ENCODE results near the gene TMEM150B.

The TMEM150B gene

GRCh38 chr19:55309448-55309847 lies 15.7 kb downstream of the TMEM150B start:
- H3K27me3 ChIP-seq (ENCODE audit: insufficient read depth, low read length), result no peaks in the 10 kb centered on the region
- no peaks in the 10 kb centered on the region for H3K4me1 ChIP-seq (ENCODE audit: insufficient read depth, low read length)
- H3K9me3 ChIP-seq (ENCODE audit: insufficient read depth, low read depth, low read length), result no peaks in the 10 kb centered on the region
- H3K27ac ChIP-seq (ENCODE audit: low read length), result no peak overlapping the region
- peaks cover 47% of the 10 kb centered on the region for H3K36me3 ChIP-seq (ENCODE audit: insufficient read depth, low read depth, low read length)
- H3K9ac ChIP-seq (ENCODE audit: low read depth, low read length), result no peak overlapping the region
- no peak overlapping the region for H3K4me3 ChIP-seq (ENCODE audit: low read length)

GRCh38 chr19:55308281-55308680 lies 16.9 kb downstream of the TMEM150B start:
- Histone ChIP-seq H3K9ac (ENCODE audit: low read depth, low read length) (no peak overlapping the region), H3K4me3 (ENCODE audit: low read length) (no peak overlapping the region), H3K27ac (ENCODE audit: low read length) (no peak overlapping the region)

GRCh38 chr19:55306712-55307111 lies 18.4 kb downstream of the TMEM150B start:
- Histone ChIP-seq H3K27ac (ENCODE audit: low read length) (no peak overlapping the region), H3K4me1 (ENCODE audit: insufficient read depth, low read length) (no peaks in the 10 kb centered on the region), H3K9me3 (ENCODE audit: insufficient read depth, low read depth, low read length) (no peaks in the 10 kb centered on the region), H3K9ac (ENCODE audit: low read depth, low read length) (no peak overlapping the region), H3K36me3 (ENCODE audit: insufficient read depth, low read depth, low read length) (peaks cover 66% of the 10 kb centered on the region), H3K27me3 (ENCODE audit: insufficient read depth, low read length) (no peaks in the 10 kb centered on the region), H3K4me3 (ENCODE audit: low read length) (no peak overlapping the region)

More at GRCh38 chr19:55308281-55308680, 16.9 kb downstream of the TMEM150B start:
- no peaks in the 10 kb centered on the region for H3K9me3 ChIP-seq (ENCODE audit: insufficient read depth, low read depth, low read length)
- no peaks in the 10 kb centered on the region for H3K27me3 ChIP-seq (ENCODE audit: insufficient read depth, low read length)
- H3K4me1 ChIP-seq (ENCODE audit: insufficient read depth, low read length), result no peaks in the 10 kb centered on the region
- peaks cover 57% of the 10 kb centered on the region for H3K36me3 ChIP-seq (ENCODE audit: insufficient read depth, low read depth, low read length)

GRCh38 chr19:55305983-55306562 lies 19.1 kb downstream of the TMEM150B start:
- H3K4me3 ChIP-seq (ENCODE audit: low read length), result no peak overlapping the region
- H3K9me3 ChIP-seq (ENCODE audit: insufficient read depth, low read depth, low read length), result no peaks in the 10 kb centered on the region
- H3K4me1 ChIP-seq (ENCODE audit: insufficient read depth, low read length), result peaks cover 4% of the 10 kb centered on the region; the same call in 1 of the 2 replicates
- no peaks in the 10 kb centered on the region for H3K27me3 ChIP-seq (ENCODE audit: insufficient read depth, low read length)
- no peak overlapping the region for H3K9ac ChIP-seq (ENCODE audit: low read depth, low read length)
- H3K27ac ChIP-seq (ENCODE audit: low read length), result no peak overlapping the region
- H3K36me3 ChIP-seq (ENCODE audit: insufficient read depth, low read depth, low read length), result peaks cover 66% of the 10 kb centered on the region

- H3K27ac ChIP-seq (ENCODE audit: low read length), result no peak overlapping the region
- H3K4me1 ChIP-seq (ENCODE audit: insufficient read depth, low read length), result peaks cover 4% of the 10 kb centered on the region; the same call in 1 of the 2 replicates
- no peaks in the 10 kb centered on the region for H3K9me3 ChIP-seq (ENCODE audit: insufficient read depth, low read depth, low read length)
- H3K9ac ChIP-seq (ENCODE audit: low read depth, low read length), result no peak overlapping the region
- peaks cover 64% of the 10 kb centered on the region for H3K36me3 ChIP-seq (ENCODE audit: insufficient read depth, low read depth, low read length)
- H3K27me3 ChIP-seq (ENCODE audit: insufficient read depth, low read length), result no peaks in the 10 kb centered on the region
- no peak overlapping the region for H3K4me3 ChIP-seq (ENCODE audit: low read length)
Observed at GRCh38 chr19:55305491-55305890, 19.6 kb downstream of the TMEM150B start.

GRCh38 chr19:55304980-55305379 lies 20.2 kb downstream of the TMEM150B start:
- H3K27ac ChIP-seq (ENCODE audit: low read length), result no peak overlapping the region
- no peak overlapping the region for H3K4me3 ChIP-seq (ENCODE audit: low read length)
- H3K4me1 ChIP-seq (ENCODE audit: insufficient read depth, low read length), result peaks cover 4% of the 10 kb centered on the region; the same call in 1 of the 2 replicates
- no peak overlapping the region for H3K9ac ChIP-seq (ENCODE audit: low read depth, low read length)
- H3K27me3 ChIP-seq (ENCODE audit: insufficient read depth, low read length), result no peaks in the 10 kb centered on the region
- no peaks in the 10 kb centered on the region for H3K9me3 ChIP-seq (ENCODE audit: insufficient read depth, low read depth, low read length)
- H3K36me3 ChIP-seq (ENCODE audit: insufficient read depth, low read depth, low read length), result peaks cover 61% of the 10 kb centered on the region

DNA sequence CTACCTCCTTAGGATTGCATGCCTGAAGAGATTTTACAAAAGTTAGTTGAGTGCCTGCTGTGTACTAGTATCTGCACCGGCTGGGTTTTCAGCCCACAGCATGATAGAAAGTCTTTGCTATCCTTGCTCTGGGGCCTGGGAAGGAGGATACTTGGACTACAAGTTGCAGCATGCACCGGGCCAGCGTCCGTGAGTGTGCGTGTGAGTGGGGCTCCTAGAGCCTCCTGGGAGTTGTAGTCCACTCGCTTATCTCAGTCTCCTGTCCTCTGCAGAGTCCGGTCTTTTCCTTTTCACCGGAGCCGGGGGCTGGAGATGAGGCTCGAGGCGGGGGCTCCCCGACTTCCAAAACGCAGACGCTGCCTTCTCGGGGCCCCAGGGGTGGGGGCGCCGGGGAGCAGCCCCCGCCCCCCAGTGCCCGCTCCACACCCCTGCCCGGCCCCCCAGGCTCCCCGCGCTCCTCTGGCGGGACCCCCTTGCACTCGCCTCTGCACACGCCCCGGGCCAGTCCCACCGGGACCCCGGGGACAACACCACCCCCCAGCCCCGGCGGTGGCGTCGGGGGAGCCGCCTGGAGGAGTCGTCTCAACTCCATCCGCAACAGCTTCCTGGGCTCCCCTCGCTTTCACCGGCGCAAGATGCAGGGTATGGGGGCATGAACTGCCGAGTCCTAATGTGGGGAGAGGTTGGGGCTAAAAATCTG lies 20.7 kb downstream of the TMEM150B start:
- H3K9ac ChIP-seq (ENCODE audit: low read depth, low read length), result no peak overlapping the region
- no peaks in the 10 kb centered on the region for H3K9me3 ChIP-seq (ENCODE audit: insufficient read depth, low read depth, low read length)
- peaks cover 61% of the 10 kb centered on the region for H3K36me3 ChIP-seq (ENCODE audit: insufficient read depth, low read depth, low read length)
- no peak overlapping the region for H3K4me3 ChIP-seq (ENCODE audit: low read length)
- H3K27me3 ChIP-seq (ENCODE audit: insufficient read depth, low read length), result no peaks in the 10 kb centered on the region
- H3K4me1 ChIP-seq (ENCODE audit: insufficient read depth, low read length), result peaks cover 4% of the 10 kb centered on the region; the same call in 1 of the 2 replicates
- no peak overlapping the region for H3K27ac ChIP-seq (ENCODE audit: low read length)

- Histone ChIP-seq H3K36me3 (ENCODE audit: insufficient read depth, low read depth, low read length) (peaks cover 57% of the 10 kb centered on the region), H3K27ac (ENCODE audit: low read length) (no peak overlapping the region)
Observed at GRCh38 chr19:55303477-55303876, 21.7 kb downstream of the TMEM150B start.

GRCh38 chr19:55302318-55302703 lies 22.8 kb downstream of the TMEM150B start:
- no peak overlapping the region for H3K27ac ChIP-seq (ENCODE audit: low read length)
- peak overlapping the region; percentile 2; the same call in 1 of the 2 replicates for H3K4me3 ChIP-seq (ENCODE audit: low read length)
- peaks cover 58% of the 10 kb centered on the region for H3K36me3 ChIP-seq (ENCODE audit: insufficient read depth, low read depth, low read length)
- peaks cover 4% of the 10 kb centered on the region; the same call in 1 of the 2 replicates for H3K4me1 ChIP-seq (ENCODE audit: insufficient read depth, low read length)
- H3K9ac ChIP-seq (ENCODE audit: low read depth, low read length), result no peak overlapping the region
- H3K9me3 ChIP-seq (ENCODE audit: insufficient read depth, low read depth, low read length), result no peaks in the 10 kb centered on the region
- H3K27me3 ChIP-seq (ENCODE audit: insufficient read depth, low read length), result no peaks in the 10 kb centered on the region

More at GRCh38 chr19:55303477-55303876, 21.7 kb downstream of the TMEM150B start:
- Histone ChIP-seq H3K9me3 (ENCODE audit: insufficient read depth, low read depth, low read length) (no peaks in the 10 kb centered on the region), H3K27me3 (ENCODE audit: insufficient read depth, low read length) (no peaks in the 10 kb centered on the region), H3K4me1 (ENCODE audit: insufficient read depth, low read length) (peaks cover 4% of the 10 kb centered on the region; the same call in 1 of the 2 replicates), H3K4me3 (ENCODE audit: low read length) (no peak overlapping the region), H3K9ac (ENCODE audit: low read depth, low read length) (no peak overlapping the region)

DNA sequence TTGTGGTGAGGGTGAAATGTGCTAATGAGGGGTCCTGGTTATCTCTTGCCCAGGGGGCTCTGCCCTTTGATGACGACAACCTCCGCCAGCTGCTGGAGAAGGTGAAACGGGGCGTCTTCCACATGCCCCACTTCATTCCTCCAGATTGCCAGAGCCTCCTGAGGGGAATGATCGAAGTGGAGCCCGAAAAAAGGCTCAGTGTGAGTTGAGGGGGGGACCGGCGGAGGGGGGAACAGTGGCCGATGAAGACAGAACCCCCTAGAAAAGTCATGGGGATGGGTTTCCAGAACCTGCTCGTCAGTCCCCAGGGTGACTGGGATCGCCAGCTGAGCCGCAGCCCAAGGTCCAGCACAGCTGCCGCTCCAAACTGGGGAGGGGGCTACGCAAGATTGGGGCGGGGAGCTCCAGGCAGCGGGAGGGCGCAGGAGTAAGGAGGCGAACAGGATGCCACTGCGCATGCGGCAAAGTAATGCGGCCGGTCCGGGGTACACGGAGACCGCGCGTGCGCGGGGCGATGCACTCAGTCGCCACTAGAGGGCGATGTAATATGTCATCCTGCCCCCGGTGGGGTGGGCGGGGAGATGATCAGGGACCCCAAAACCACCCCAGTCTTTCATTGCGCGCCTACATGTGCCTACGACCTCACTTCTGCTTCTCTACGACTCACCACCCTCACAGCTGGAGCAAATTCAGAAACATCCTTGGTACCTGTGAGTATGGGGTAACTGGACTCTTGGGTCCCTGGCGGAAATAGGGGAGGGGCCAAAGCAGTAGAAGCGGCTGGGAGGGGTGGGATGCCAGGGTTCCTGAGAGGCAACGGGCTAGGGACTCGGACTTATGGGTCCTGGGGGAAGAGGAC lies 23.5 kb downstream of the TMEM150B start:
- H3K9me3 ChIP-seq (ENCODE audit: insufficient read depth, low read depth, low read length), result no peaks in the 10 kb centered on the region
- peaks cover 55% of the 10 kb centered on the region for H3K36me3 ChIP-seq (ENCODE audit: insufficient read depth, low read depth, low read length)
- peak overlapping the region; percentile 35; the same call in 1 of the 2 replicates for H3K9ac ChIP-seq (ENCODE audit: low read depth, low read length)
- H3K27ac ChIP-seq (ENCODE audit: low read length), result no peak overlapping the region
- H3K27me3 ChIP-seq (ENCODE audit: insufficient read depth, low read length), result no peaks in the 10 kb centered on the region
- H3K4me3 ChIP-seq (ENCODE audit: low read length), result peak overlapping the region; percentile 39; the same call in 1 of the 2 replicates
- H3K4me1 ChIP-seq (ENCODE audit: insufficient read depth, low read length), result peaks cover 4% of the 10 kb centered on the region; the same call in 1 of the 2 replicates

DNA sequence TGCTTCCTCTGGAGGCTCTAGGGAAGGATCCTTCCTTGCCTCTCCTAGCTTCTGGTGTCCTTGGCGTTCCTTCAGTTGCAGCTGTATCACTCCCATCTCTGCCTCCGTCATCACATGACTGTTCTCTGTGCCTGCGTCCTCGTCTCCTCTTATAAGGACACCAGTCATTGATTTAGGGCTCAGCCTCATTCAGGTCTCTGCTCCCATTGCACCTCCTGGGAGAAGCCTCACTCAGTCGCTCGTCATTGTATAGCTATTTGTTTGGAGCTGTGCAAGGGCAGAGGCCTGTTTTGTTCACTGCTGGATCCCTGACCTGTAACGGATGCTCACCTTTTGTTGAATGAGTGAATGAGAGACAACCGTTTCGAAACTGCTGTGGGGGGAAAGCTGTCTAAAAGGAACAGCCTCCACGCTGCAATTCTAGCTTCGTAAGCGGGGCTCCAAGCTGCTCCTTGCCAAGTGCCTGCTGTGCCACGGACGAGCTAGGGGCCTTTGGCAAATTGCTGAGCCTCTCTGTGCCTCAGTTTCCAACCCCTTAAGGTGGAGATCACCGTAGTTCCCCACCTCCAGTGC lies 24.2 kb downstream of the TMEM150B start:
- H3K4me1 ChIP-seq (ENCODE audit: insufficient read depth, low read length), result peaks cover 4% of the 10 kb centered on the region; the same call in 1 of the 2 replicates
- no peak overlapping the region for H3K27ac ChIP-seq (ENCODE audit: low read length)
- peaks cover 52% of the 10 kb centered on the region for H3K36me3 ChIP-seq (ENCODE audit: insufficient read depth, low read depth, low read length)
- H3K4me3 ChIP-seq (ENCODE audit: low read length), result peak overlapping the region; percentile 39; the same call in 1 of the 2 replicates
- no peaks in the 10 kb centered on the region for H3K9me3 ChIP-seq (ENCODE audit: insufficient read depth, low read depth, low read length)
- peak overlapping the region; percentile 35; the same call in 1 of the 2 replicates for H3K9ac ChIP-seq (ENCODE audit: low read depth, low read length)
- H3K27me3 ChIP-seq (ENCODE audit: insufficient read depth, low read length), result no peaks in the 10 kb centered on the region

Data from iPS-20b (cell line).